Measurements from ENCODE around the gene KCNAB1.
A peak's percentile ranks its signal among the peaks of the same experiment; 100 is the strongest.
"Not testable (repeated sequence)": the region's sequence is repeated elsewhere in the genome, so short reads cannot be mapped to it uniquely, and the experiment has no call there.

The KCNAB1 gene

GRCh38 chr3:156180077-156180476, 59.7 kb downstream of the KCNAB1 start:
- DNase-seq: no peak

GRCh38 chr3:156181509-156181908, 61.1 kb downstream of the KCNAB1 start:
- DNase-seq: no peak

- DNase-seq: no peak
Measured at GRCh38 chr3:156183396-156183795, 63.0 kb downstream of the KCNAB1 start.

GRCh38 chr3:156184156-156184555, 63.8 kb downstream of the KCNAB1 start:
- no peak for DNase-seq

- DNase-seq: no peak
Measured at GRCh38 chr3:156187146-156187769, 66.9 kb downstream of the KCNAB1 start.

- no peak for DNase-seq
Measured at GRCh38 chr3:156188757-156189156, 68.4 kb downstream of the KCNAB1 start.

- DNase-seq: no peak
Measured at GRCh38 chr3:156189927-156190326, 69.5 kb downstream of the KCNAB1 start.

GRCh38 chr3:156194945-156195344, 74.6 kb downstream of the KCNAB1 start:
- DNase-seq: not testable (repeated sequence)

- DNase-seq: not testable (repeated sequence)
Measured at GRCh38 chr3:156197152-156197551, 76.8 kb downstream of the KCNAB1 start.

- DNase-seq: no peak
Measured at GRCh38 chr3:156201411-156202405, 81.3 kb downstream of the KCNAB1 start.

GRCh38 chr3:156206157-156206556, 85.8 kb downstream of the KCNAB1 start:
- no peak for DNase-seq

- no peak for DNase-seq
Measured at GRCh38 chr3:156207802-156208685, 87.7 kb downstream of the KCNAB1 start.

- DNase-seq: no peak
Measured at GRCh38 chr3:156209631-156210335, 89.4 kb downstream of the KCNAB1 start.

- DNase-seq: no peak
Measured at GRCh38 chr3:156211583-156211982, 91.2 kb downstream of the KCNAB1 start.

- DNase-seq: no peak
Measured at GRCh38 chr3:156214676-156215075, 94.3 kb downstream of the KCNAB1 start.

GRCh38 chr3:156215751-156216150, 95.4 kb downstream of the KCNAB1 start:
- no peak for DNase-seq

- no peak for DNase-seq
Measured at GRCh38 chr3:156216216-156216615, 95.8 kb downstream of the KCNAB1 start.

- DNase-seq: no peak
Measured at GRCh38 chr3:156216852-156217251, 96.5 kb downstream of the KCNAB1 start.

GRCh38 chr3:156217674-156218352, 97.4 kb downstream of the KCNAB1 start:
- no peak for DNase-seq

- peak in 1 of 2 experiments; percentile 13 for DNase-seq
Measured at GRCh38 chr3:156218353-156218744, 98.0 kb downstream of the KCNAB1 start.

GRCh38 chr3:156222381-156222780, 102.0 kb downstream of the KCNAB1 start:
- not testable (repeated sequence) for DNase-seq

- DNase-seq: not testable (repeated sequence)
Measured at GRCh38 chr3:156224046-156224445, 103.7 kb downstream of the KCNAB1 start.
